ENCODE results near the gene CSTF2T.

GRCh38 chr10:51747216-51747615, 47.8 kb upstream of the CSTF2T start:
- TF ChIP-seq, protein P1, sequence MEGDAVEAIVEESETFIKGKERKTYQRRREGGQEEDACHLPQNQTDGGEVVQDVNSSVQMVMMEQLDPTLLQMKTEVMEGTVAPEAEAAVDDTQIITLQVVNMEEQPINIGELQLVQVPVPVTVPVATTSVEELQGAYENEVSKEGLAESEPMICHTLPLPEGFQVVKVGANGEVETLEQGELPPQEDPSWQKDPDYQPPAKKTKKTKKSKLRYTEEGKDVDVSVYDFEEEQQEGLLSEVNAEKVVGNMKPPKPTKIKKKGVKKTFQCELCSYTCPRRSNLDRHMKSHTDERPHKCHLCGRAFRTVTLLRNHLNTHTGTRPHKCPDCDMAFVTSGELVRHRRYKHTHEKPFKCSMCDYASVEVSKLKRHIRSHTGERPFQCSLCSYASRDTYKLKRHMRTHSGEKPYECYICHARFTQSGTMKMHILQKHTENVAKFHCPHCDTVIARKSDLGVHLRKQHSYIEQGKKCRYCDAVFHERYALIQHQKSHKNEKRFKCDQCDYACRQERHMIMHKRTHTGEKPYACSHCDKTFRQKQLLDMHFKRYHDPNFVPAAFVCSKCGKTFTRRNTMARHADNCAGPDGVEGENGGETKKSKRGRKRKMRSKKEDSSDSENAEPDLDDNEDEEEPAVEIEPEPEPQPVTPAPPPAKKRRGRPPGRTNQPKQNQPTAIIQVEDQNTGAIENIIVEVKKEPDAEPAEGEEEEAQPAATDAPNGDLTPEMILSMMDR (IDR thresholded peaks at IDR 0.05): no peak
- TF ChIP-seq POLR2A (IDR thresholded peaks at IDR 0.05) (no peak), POLR2AphosphoS5 (IDR thresholded peaks at IDR 0.05) (no peak)
